ENCODE results near the gene ANKRD33B.
A peak's percentile ranks its signal among the peaks of the same experiment; 100 is the strongest.

Gene ANKRD33B

DNA sequence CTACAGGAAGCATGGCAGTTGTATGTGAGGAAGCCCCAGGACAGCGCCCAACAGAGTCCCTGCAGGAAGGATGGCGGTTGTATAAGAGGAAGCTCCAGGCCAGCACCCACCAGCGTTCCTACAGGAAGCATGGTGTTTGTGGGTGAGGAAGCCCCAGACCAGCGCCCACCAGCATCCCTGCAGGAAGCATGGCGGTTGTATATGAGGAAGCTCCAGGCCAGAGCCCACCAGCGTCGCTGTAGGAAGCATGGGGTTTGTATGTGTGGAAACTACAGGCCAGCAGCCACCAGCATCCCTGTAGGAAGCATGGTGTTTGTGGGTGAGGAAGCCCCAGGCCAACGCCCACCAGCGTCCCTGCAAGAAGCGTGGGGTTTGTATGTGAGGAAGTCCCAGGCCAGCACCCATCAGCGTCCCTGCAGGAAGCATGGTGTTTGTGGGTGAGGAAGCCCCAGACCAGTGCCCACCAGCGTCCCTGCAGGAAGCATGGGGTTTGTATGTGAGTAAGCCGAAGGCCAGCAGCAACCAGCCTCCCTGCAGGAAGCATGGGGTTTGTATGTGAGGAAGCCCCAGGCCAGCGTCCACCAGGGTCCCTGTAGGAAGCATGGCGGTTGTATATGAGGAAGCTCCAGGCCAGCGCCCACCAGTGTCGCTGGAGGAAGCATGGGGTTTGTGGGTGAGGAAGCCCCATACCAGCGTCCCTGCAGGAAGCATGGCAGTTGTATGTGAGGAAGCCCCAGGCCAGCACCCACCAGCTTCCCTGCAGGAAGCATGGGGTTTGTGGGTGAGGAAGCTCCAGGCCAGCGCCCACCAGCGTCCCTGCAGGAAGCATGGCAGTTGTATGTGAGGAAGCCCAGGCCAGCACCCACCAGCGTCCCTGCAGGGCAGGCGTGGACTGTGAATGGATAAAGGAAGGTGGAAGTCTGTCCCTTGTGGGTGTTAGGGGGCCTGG lies 118.1 kb downstream of the ANKRD33B start:
- DNase-seq, result no peak

DNA sequence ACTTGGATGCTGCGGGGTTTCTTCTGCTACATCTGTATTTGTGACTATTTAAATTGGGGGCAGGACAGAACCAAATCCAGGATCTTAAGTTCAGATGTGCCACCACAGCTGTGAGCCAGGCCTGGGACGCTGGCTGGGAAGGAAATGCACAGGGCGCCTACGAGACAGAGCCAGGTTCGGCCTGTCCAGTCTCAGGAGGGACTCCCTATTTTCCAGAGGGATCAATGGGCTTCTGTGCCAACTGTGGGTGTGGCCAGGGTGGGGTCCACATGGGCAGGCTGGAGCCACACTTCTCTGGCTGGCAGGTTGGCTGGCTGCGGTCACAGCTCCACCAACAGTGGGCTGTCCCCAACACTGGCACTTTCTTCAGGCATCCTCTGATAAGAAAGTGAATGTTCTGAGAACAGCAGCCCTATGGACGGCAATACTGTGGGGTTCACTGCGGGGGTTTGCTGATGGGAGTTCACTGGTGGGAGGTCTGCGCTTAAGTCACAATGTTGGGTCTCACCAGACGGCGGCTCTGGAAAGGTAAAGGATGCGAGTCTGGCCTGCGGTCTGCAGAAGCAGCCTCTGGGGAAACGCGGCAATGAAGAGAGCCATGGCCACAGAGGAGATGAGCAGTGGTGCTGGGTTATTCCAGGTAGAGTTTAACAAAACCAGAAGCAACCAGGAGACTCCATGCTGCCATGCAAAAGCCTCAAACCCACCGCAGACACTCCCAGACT lies 119.1 kb downstream of the ANKRD33B start:
- no peak for DNase-seq

DNA sequence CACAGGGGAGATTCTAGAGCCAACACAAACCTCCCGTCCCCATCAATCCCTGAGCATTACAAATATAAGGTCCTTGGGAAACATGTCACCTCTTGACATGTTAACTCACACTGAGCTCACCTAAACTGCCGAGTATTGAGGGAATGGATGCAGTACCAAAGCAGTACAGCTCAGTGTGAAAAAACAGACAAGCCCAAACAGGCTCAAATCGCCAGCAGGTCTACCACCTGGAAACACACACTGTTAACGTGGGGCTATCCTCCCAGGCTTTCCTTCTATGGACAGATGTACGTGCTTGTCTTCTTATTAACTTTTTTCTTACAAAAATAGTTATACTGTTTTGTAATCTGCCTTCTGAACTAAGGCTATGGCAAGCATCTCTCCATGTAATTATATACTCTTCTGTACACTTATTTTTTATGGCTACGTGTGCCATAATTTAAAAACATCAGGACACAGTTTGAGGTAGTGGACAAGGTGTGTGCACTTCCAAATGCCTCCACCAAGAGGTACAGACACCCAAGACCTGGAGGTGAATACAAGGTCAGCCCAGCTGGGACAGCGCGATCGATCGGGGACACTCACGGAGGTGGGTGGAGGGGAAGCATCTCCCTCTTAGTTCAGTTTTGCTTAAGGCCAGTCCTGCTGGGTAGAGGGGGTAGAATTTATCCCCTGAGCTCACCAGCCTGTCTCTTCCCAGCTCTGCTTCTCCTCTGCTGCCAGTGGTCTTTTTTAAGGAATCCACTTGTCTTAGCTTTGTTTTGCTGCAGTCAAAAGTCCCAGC lies 120.6 kb downstream of the ANKRD33B start:
- no peak for DNase-seq

DNA sequence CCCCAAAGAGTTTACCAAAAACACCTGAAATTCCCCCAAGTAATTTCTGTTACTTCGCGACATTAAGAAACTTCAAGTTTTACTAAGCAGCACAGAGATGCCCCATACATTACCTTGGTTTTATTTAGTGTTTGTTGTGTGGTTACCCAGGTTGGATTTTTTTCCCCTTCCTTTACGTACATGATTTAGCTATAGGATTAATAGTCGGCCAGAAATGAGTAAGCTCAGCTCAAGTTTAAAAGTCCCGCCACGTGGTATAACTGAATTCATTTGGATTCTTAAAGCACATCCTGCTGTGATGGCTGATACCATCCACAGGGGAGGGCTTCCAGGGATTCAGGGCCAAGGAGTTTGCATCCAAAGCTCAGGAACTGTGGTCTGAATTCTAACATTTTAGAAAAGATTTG lies 121.2 kb downstream of the ANKRD33B start:
- DNase-seq, result no peak

DNA sequence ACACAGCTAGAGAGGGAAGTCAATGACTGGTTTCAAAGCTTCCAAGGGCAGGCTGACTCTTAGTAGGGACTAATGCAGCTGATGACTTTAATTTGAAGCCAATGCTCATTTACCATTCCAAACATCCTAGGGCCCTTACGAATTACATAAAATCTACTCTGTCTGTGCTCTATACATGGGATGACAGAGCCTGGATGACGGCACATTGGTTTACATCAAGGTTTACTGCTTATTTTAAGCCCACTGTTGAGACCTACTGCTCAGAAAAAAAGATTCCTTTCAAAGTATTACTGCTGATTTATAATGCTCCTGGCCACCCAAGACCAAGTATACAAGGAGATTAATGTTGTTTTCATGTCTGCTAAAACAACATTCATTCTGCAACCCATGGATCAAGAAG lies 123.0 kb downstream of the ANKRD33B start:
- DNase-seq, result no peak

DNA sequence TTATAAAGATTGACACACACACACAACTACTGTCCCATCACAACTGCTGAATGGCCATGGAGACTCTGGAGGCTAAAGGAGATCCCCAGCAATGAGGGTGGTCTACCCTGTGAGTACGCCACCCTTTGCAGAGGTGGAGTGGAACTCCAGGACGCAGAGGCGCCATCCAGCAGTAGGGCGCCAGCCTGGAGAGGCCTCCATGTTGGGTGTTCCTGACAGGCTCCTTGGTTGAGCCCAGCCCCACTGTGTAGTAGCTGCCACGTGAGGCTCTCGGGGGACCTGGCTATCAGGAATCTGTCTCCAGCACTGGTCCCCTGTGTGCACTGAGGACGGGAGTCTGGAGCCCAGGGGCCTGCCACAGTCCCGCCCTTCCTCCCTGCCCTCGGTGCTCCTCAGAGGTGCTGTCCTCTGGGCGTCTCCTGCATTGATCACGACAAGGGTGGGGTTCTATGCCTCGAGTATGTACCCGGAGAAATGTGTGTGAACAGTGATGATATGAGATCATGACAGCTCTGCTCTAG lies 124.8 kb downstream of the ANKRD33B start:
- no peak for DNase-seq

DNA sequence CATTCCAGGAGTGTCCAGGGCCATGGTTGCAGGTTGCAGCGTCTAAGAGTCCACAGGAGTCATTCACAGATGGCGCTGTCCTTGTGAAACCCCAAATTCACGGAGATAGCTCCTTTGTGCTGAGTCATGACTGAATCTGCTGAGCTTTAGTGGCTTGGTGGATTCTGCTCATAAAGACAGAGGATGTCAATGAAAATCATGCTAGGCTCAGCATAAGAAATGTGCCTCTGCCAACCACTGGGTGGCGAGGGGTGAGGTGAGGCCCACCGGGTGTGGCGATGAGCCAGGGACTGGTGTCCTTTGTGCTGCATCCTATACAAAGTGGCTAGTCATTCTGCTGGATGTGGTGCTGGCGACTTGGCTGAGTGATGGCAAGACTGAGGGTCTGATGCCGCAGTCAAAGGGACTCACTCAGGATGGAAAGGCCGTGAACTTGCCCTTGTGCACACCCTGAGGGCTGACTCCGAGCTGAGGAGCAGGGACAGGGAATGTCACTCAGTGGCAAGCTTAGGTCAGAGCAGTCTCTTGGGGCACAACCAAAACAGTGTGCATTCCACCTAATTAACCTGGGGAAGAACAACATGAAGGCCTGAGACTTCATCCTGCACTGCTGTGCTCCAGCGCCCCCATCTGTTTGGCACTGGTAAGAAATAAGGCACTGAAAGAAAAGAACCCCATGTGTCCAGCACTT lies 125.7 kb downstream of the ANKRD33B start:
- DNase-seq, result peak; percentile 28

DNA sequence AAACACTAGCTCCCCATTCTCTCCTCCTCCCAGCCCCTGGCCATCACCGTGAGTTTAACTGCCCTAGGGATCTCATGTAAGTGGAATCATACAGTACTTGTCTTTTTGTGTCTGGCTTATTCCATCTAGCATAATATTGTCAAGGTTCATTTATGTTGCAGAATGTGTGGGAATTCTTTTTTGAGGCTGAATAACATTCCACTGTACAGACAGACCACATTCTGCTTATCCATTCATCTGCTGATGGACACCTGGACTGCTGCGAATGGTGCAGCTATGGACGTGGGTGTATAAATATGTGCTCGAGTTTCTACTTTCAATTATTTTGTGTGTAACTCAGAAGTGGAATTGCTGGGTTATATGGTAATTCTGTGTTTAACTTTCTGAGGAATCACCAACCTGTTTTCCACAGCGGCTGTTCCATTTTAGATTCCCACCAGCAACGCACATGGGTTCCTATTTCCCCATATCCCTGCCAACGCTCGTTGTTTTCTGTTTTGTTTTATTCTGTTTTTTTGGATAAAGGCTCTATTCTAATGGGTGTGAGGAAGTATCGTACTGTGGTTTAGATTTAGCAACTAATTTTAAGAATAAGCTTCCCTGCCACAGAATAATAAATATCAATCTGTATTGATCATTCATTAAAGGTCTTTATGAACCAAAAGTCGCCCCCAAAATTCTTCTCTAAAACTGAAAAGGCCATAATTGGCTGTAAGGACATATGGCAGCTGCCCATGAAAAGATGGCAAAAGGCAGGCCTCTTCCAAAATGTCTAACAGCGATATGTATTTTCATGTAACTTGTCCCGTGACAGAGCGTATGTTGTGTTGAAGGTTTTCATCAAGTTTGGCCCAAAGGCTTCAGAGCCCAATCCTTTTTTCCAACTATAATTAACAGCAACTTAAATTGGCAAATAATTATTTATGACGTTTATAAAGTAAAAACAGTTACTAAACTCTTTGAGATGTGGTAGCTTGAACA lies 126.9 kb downstream of the ANKRD33B start:
- DNase-seq, result no peak

DNA sequence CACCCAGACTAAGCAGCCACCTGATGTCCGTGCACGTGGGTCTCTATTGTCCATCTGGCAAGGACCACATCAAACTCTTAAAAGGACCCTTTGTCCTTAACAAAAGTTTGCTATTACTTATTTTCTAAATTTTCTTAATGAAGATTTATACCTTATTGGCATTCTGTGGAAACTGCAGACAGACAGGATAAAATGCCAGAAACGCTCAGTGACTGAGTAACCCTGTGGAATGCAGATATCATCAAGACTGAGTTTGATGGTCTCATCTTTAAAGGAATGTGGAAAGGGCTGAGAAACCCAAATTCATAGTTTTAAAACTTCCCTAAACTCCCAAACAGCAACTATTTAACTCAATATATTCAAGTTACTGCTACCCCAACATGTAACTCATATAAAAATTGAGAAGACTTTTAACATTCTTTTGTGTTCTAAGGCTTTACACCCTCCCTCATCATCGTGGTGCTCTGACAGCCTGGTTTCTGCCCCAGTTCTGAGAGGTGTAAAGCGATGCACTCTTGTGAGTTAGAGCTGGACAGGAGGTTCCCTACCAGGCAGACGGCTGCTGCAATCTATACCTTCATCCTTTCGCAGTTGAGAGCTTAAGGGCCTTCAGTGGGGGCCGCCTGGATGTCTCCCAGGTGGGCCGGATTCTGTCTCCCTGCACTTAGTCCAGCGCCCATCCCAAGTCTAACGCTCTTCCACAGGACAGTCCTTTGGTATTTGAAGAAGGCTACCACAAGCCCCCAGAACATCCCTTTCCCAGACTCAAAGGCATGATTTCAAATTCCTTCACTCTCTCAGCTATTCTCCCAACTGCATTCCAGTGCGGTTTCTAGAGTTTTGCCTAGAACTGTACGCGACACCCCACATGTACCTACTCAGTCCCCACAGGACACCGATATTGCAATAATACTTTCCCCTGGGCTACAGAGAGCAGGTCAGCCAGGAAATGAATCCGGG lies 128.2 kb downstream of the ANKRD33B start:
- no peak for DNase-seq

DNA sequence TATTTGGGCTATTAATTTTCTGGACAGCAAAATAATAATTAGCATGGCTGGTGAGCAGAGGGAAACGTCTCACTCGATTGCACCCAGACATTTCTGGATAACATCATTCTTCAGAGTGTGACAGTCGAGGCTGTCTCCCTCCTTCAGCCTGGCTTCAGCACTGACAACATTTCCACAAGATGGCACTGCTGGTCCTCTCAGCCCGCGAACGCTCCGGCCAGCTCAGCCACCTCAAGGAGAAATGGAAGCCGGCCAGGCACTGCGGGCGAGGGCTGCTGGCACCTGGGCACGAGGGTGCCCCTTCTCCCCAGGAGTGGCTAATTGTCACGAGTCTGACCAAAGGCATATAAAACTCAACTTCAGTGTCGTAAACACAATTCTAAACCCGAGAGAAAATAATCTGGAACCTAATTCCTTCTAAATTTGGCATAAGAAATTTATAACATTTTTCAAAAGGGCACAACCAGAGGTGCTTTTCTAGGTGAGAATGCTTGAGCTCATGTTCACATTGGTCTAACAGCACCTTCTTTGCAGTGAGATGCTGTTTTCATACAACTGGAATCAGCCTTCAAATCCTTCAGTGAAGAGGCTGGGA lies 131.3 kb downstream of the ANKRD33B start:
- peak; percentile 37 for DNase-seq

DNA sequence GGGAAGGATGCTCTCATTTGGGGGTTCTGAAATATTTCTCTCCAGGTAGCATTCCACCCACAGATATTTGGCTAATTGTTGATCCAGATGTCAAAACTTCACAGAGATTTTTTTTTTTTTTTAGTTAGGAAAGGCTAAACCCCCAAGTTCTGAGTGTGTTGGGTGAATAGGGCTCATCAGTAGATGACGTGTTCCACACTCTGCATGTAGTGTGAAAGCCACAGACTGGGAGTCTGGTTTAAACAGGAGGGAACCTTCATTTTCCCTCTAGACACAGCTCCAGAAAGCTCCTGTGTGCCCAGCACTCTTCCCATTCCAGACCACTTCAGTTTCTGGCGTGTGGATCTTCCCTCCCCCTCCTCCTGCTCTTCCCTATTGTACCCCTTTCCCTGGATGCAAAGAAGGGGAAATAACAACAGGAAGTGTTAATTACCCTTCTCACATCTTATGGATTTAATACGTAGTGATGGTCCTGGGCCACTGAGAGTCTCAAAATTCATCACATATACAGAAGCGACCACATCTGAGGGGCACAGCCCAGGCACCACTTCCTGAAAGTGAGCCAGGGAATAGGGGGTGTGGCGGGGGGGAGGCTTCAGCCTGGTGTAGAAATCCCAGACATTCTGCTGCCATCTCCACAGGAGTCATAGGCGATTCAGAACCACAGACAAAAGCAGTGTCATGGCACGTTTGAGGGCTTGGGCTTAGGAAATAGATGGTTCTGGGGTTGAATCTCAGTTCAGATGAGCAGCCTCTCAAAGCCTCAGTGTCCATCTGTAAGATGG lies 132.1 kb downstream of the ANKRD33B start:
- no peak for DNase-seq

DNA sequence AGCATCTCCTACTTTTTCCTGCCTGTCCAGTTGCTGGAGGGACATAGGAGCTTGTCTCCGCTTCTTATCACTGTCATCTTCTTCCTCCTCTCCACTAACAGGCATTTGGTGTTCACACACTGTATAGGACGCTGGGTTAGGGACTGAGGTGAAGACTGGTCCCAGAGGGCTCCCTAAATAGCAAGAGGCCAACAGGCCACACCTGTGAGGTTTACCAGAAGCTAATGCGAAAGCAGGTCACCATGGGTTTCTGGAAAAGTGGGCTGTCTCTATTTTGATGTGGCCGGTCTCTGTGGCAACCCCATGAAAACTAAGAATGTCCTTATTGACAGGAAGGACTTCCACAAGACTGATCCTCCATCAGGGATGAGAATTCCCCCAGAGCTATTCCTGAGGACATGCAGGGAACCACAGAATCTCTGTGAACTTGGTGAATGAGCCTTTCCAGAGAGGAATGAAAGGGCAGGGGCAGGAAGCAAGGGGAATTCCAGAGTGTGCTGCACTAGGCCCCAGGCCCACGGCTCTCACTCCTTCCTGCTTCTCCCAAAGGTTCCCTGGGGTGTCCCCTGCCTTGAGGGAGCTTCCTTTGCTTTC lies 135.5 kb downstream of the ANKRD33B start:
- no peak for DNase-seq

DNA sequence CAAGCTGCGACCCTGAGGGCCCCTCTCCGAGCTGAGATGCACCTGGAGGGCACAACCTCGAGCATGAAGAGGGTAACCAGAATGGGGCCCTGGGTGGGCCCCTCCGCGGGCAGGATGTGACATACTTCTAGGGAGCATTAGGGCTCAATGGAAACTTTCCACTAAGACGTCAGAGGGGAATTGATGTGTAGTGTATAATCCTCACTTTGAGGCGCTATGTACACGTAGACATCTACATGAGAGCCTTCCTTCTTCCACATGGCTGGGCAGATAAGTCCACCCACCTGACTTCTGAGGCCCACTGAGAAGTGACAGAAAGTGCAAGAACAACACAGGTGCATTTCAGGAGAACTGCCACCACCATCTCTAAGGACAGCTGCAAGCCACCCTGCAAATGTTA lies 136.1 kb downstream of the ANKRD33B start:
- no peak for DNase-seq

DNA sequence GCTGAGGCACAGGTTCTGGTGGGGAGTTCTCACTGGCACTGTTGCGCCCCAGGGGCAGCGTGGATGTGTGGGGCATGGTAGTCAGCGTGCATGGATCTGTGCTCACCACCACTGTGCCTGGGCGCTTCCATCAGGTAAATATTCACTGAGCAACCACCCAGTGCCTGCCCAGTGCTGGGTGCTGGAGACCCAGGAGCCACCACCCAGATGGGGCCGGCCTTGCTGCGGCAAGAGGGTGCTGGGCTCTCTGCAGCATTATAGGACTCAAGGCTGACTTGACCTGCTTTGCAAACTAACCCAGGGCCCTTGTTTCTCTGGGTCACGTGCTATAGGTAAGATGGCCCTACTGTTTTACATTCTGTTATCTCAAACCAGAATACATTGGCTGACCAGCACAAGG lies 136.6 kb downstream of the ANKRD33B start:
- no peak for DNase-seq

DNA sequence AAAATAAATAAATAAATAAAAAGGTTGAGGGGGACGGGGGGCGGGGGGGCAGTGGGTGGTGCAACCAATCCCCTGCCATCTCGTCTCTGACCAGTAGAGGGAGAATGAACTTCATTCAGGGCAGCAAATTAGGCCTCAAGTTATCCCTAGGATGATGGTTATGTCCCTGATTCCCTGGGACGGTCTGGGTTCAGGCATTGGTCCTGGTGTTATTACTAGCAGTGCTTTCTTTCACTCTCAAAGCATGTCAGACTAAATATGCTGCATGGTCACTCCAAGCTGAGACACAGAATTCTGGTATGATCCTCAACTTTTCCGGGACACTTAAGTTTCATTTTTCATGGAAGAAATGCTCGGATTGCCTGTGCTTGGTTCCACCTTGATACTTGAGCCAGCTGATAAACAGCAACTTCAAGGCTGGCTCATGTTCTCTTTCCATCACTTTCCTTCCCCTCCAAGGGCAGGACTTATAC lies 137.7 kb downstream of the ANKRD33B start:
- DNase-seq, result no peak

DNA sequence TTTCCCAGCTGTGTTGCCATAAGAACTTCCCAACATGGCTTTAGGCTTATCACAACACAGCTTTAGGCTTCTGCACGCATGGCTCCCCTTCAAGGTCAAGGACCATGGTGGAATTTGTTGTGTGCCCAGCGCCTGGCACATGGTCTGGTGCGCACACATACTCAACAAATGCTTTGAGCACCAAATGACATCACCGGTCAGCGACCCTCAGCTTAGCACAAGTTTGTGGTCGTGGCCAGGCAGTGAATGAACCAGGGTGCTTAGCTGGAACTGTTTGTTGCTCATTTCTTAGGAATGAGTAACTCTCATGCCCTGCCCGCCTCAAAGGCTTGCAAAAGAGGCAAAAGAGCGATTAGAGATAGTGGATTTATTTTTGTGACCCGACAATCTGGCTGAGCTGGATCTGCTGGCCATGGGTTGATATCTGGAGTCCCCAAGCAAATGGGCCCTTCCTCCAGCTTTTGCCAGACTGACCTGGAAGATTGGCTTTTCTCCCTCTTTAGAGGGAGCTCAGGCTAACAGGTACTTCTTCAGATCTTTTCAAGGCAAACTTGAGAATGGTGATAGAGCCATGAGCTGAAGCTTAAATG lies 138.3 kb downstream of the ANKRD33B start:
- DNase-seq, result no peak

DNA sequence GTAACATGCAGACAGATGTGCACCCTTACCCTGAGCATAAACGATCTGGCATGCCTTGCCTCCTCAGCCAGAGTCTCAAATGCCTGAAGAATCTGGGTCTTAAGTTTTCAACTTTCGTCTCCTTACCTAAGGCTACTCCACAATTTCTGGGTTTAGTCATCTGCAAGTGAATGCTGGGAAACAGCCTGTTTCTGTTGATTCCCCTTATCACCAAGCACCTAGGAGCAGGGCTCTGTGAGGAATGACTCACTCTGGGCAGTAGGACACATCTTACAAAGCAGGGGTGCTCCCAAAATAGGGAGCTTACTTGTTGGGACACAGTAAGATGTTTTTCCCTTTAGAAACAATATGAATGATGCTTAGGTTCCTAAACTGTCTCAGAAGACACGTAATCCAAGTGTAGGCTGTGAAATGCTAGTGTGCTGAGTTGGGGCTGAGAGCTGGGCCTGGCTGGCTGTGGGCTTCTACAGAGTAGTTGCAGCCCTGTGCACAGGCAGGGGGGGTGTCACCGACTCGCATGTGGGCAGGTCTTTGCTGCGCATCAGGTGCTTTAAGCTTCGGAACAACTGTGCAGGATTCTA lies 139.1 kb downstream of the ANKRD33B start:
- no peak for DNase-seq
